ENCODE measurements around the gene ARMC8. TPM values are rescaled to one million over a fixed set of nuclear protein-coding genes. Genes with fewer than 3 reads are reported as not detected.

Gene ARMC8
- polyA plus RNA-seq, 1 donor from 2014 or later = 90.6 TPM

GRCh38 chr3:138186803-138187295 is 252 bp upstream of the ARMC8 start:
- Histone ChIP-seq H3F3A (ENCODE audit: insufficient read depth, low read length, poor library complexity, severe bottlenecking) (no peaks in the 10 kb centered on the region), H3K4me2 (ENCODE audit: low read length) (peak overlapping the region; percentile 45), H3K4me3 (ENCODE audit: low read length) (peak overlapping the region; percentile 84), H3K27me3 (ENCODE audit: insufficient read depth, low read depth, low read length) (peaks cover 15% of the 10 kb centered on the region), H3K9me3 (ENCODE audit: low read length) (no peaks in the 10 kb centered on the region), H3K79me2 (replicated peaks; ENCODE audit: insufficient read depth, low read length) (peaks cover 39% of the 10 kb centered on the region), H3K9me2 (ENCODE audit: insufficient read depth, low read length) (no peaks in the 10 kb centered on the region), H3K27ac (ENCODE audit: low read length) (peak overlapping the region; percentile 91), H4K20me1 (ENCODE audit: insufficient read depth) (no peaks in the 10 kb centered on the region), H2AFZ (ENCODE audit: low read depth, low read length) (peak overlapping the region; percentile 53), H3K9ac (ENCODE audit: low read length) (peak overlapping the region; percentile 89), H3K36me3 (ENCODE audit: insufficient read depth, low read length) (no peaks in the 10 kb centered on the region)
- TF ChIP-seq, protein P1, sequence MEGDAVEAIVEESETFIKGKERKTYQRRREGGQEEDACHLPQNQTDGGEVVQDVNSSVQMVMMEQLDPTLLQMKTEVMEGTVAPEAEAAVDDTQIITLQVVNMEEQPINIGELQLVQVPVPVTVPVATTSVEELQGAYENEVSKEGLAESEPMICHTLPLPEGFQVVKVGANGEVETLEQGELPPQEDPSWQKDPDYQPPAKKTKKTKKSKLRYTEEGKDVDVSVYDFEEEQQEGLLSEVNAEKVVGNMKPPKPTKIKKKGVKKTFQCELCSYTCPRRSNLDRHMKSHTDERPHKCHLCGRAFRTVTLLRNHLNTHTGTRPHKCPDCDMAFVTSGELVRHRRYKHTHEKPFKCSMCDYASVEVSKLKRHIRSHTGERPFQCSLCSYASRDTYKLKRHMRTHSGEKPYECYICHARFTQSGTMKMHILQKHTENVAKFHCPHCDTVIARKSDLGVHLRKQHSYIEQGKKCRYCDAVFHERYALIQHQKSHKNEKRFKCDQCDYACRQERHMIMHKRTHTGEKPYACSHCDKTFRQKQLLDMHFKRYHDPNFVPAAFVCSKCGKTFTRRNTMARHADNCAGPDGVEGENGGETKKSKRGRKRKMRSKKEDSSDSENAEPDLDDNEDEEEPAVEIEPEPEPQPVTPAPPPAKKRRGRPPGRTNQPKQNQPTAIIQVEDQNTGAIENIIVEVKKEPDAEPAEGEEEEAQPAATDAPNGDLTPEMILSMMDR (IDR thresholded peaks at IDR 0.05; ENCODE audit: poor library complexity, severe bottlenecking) = no peak
- TF ChIP-seq POLR2AphosphoS5 (IDR thresholded peaks at IDR 0.05) = no peak
- no peak for TF ChIP-seq RAD21 (conservative IDR thresholded peaks at IDR 0.05)
- no peak for TF ChIP-seq TAF1 (IDR thresholded peaks at IDR 0.05; ENCODE audit: low read depth)
- TF ChIP-seq MXI1 (conservative IDR thresholded peaks at IDR 0.05; ENCODE audit: poor library complexity, severe bottlenecking) = no peak

- Histone ChIP-seq H3K27me3 (ENCODE audit: insufficient read depth, low read depth, low read length) (peaks cover 15% of the 10 kb centered on the region), H3K4me3 (ENCODE audit: low read length) (peak overlapping the region; percentile 84), H3K9me3 (ENCODE audit: low read length) (no peaks in the 10 kb centered on the region), H3K4me2 (ENCODE audit: low read length) (peak overlapping the region; percentile 64), H3F3A (ENCODE audit: insufficient read depth, low read length, poor library complexity, severe bottlenecking) (no peaks in the 10 kb centered on the region), H3K9me2 (ENCODE audit: insufficient read depth, low read length) (no peaks in the 10 kb centered on the region), H3K36me3 (ENCODE audit: insufficient read depth, low read length) (no peaks in the 10 kb centered on the region), H3K27ac (ENCODE audit: low read length) (peak overlapping the region; percentile 91), H3K9ac (ENCODE audit: low read length) (peak overlapping the region; percentile 89), H2AFZ (ENCODE audit: low read depth, low read length) (peak overlapping the region; percentile 53), H3K79me2 (replicated peaks; ENCODE audit: insufficient read depth, low read length) (peaks cover 52% of the 10 kb centered on the region), H4K20me1 (ENCODE audit: insufficient read depth) (no peaks in the 10 kb centered on the region)
- TF ChIP-seq EZH2 (IDR thresholded peaks at IDR 0.05; ENCODE audit: borderline replicate concordance, insufficient read depth, low read length, poor library complexity, severe bottlenecking) (no peak), POLR2AphosphoS5 (IDR thresholded peaks at IDR 0.05) (no peak), MXI1 (conservative IDR thresholded peaks at IDR 0.05; ENCODE audit: poor library complexity, severe bottlenecking) (no peak), TAF1 (IDR thresholded peaks at IDR 0.05; ENCODE audit: low read depth) (no peak), SMC3 (conservative IDR thresholded peaks at IDR 0.05; ENCODE audit: poor library complexity) (no peak), EP300 (conservative IDR thresholded peaks at IDR 0.05; ENCODE audit: poor library complexity, severe bottlenecking) (no peak), RAD21 (conservative IDR thresholded peaks at IDR 0.05) (no peak)
- TF ChIP-seq, protein P2, sequence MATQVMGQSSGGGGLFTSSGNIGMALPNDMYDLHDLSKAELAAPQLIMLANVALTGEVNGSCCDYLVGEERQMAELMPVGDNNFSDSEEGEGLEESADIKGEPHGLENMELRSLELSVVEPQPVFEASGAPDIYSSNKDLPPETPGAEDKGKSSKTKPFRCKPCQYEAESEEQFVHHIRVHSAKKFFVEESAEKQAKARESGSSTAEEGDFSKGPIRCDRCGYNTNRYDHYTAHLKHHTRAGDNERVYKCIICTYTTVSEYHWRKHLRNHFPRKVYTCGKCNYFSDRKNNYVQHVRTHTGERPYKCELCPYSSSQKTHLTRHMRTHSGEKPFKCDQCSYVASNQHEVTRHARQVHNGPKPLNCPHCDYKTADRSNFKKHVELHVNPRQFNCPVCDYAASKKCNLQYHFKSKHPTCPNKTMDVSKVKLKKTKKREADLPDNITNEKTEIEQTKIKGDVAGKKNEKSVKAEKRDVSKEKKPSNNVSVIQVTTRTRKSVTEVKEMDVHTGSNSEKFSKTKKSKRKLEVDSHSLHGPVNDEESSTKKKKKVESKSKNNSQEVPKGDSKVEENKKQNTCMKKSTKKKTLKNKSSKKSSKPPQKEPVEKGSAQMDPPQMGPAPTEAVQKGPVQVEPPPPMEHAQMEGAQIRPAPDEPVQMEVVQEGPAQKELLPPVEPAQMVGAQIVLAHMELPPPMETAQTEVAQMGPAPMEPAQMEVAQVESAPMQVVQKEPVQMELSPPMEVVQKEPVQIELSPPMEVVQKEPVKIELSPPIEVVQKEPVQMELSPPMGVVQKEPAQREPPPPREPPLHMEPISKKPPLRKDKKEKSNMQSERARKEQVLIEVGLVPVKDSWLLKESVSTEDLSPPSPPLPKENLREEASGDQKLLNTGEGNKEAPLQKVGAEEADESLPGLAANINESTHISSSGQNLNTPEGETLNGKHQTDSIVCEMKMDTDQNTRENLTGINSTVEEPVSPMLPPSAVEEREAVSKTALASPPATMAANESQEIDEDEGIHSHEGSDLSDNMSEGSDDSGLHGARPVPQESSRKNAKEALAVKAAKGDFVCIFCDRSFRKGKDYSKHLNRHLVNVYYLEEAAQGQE (IDR thresholded peaks at IDR 0.05; ENCODE audit: borderline replicate concordance) = no peak
- TF ChIP-seq, protein P1 (IDR thresholded peaks at IDR 0.05; ENCODE audit: poor library complexity, severe bottlenecking) = no peak
These were observed 1.1 kb downstream of the ARMC8 start for GRCh38 chr3:138188013-138188730.
